MM.1S (cell line): Measurements from ENCODE around the gene EIF4G2.

Experiments used
- CTCF ChIP-seq: fragments of 300-600 bp; sonication (generic); IDR thresholded peaks from 2 replicates; pipeline ENCODE4 v1.5.1; 2016; ENCODE audit warnings: antibody characterized with exemption, low read length, mixed read lengths
- EZH2 ChIP-seq: fragments of 300-600 bp; sonication (generic); optimal IDR thresholded peaks from 2 replicates; pipeline ENCODE3; 2017; ENCODE audit warnings: low read depth, mild to moderate bottlenecking, antibody characterized with exemption, low read length, mixed read lengths
- EZH2phosphoT487 ChIP-seq: fragments of 300-600 bp; sonication (generic); IDR thresholded peaks from 2 replicates; pipeline ENCODE4 v1.6.1; 2018; ENCODE audit warnings: antibody characterized with exemption, low read length

- TF ChIP-seq CTCF (no peak), EZH2 (no peak), EZH2phosphoT487 (no peak)
These were observed 56.7 kb downstream of the EIF4G2 start for GRCh38 chr11:10752061-10752460.
